T-helper 17 cell (primary cell): ENCODE results near the gene ROMO1. TPM values are rescaled to one million over a fixed set of nuclear protein-coding genes. Genes with fewer than 3 reads are reported as not detected.
"Not testable (repeated sequence)": the region's sequence is repeated elsewhere in the genome, so short reads cannot be mapped to it uniquely, and the experiment has no call there.

Source experiments
- ATAC-seq: fragments of 150-1000 bp; cut with Tn5 transposase; 2 replicates; pipeline ENCODE4 v1.10.0; 2021; ENCODE audit warnings: mild to moderate bottlenecking, moderate library complexity
- DNase-seq, 3 donors: peaks; one replicate each; pipeline versions ENCODE4 v3.0.0 to v3.0.0-alpha.2; 2020 to 2021
- H3K9me3 ChIP-seq: one replicate; pipeline ENCODE4 v1.7.0; 2013; ENCODE audit warnings: low read length, mild to moderate bottlenecking; ENCODE audit not compliant: control insufficient read depth, poor library complexity, severe bottlenecking
- H3K27ac Mint-ChIP-seq: one replicate; pipeline ENCODE4 v1.8.0; 2022; ENCODE audit warnings: mild to moderate bottlenecking, moderate library complexity, mixed read lengths
- H3K27me3 Mint-ChIP-seq: one replicate; pipeline ENCODE4 v1.8.0; 2022; ENCODE audit warnings: mixed read lengths
- H3K36me3 Mint-ChIP-seq: one replicate; pipeline ENCODE4 v1.8.0; 2022; ENCODE audit warnings: low read depth, mixed read lengths
- H3K4me1 Mint-ChIP-seq: one replicate; pipeline ENCODE4 v1.8.0; 2022; ENCODE audit warnings: mild to moderate bottlenecking, mixed read lengths
- H3K4me3 Mint-ChIP-seq: one replicate; pipeline ENCODE4 v1.8.0; 2022; ENCODE audit warnings: mild to moderate bottlenecking, moderate library complexity, mixed read lengths
- total RNA-seq, 4 donors: library from RNA in 2 of 4; stranded (reverse) in 2 of 4; gene quantifications; one replicate each; pipeline ENCODE4 v1.2.3 and lab custom pipeline; 2022 to 2026

ROMO1 gene
- total RNA-seq, 2 donors from 2014 or later = 35.1 to 37.6 TPM

DNA sequence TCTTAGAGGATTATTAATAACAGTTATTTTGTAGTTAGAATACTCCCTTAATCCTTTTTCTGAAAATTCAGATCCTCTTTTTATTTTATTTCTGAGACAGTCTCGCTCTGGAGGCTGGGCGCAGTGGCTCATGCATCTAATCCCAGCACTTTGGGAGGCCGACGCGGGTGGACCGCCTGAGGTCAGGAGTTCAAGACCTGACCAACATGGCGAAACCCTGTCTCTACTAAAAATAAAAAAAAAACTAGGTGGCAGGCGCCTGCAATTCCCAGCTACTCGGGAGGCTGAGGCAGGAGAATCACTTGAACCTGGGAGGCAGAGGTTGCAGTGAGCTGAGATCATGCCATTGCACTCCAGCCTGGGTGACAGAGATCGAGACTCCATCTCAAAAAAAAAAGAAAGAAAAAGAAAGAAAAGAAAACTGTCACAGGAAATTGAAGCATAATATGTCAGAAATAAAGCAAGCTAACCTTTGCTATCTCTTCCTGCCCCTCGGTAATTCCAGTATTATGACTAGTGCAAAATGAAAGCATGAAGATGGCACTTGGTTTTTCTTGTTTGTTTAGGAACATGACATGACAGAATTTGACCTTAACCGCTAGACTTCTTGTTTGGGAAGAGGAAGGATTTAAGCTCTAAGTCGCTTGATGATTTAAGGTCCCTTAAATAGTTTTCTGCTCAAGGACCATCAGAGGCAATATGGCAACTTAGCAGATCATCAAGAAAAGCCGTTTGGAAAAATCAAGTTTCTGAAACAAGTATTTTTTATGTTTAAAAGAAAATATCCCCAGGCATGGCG is 44.7 kb downstream of the ROMO1 start:
- Mint-ChIP-seq H3K36me3 (peaks cover 16% of the 10 kb centered on the region), H3K27me3 (no peaks in the 10 kb centered on the region), H3K27ac (peak overlapping the region; percentile 99), H3K4me1 (peaks cover 35% of the 10 kb centered on the region), H3K4me3 (peak overlapping the region; percentile 96)
- no peaks in the 10 kb centered on the region for H3K9me3 ChIP-seq
- no peak for DNase-seq
- ATAC-seq = no peak

- Mint-ChIP-seq H3K36me3 (peaks cover 13% of the 10 kb centered on the region), H3K27ac (peak overlapping the region; percentile 99), H3K4me3 (peak overlapping the region; percentile 96), H3K4me1 (peaks cover 32% of the 10 kb centered on the region)
- not testable (repeated sequence) for H3K27me3 Mint-ChIP-seq, H3K9me3 ChIP-seq, ATAC-seq, DNase-seq
Measured at GRCh38 chr20:35744492-35744841, 45.3 kb downstream of the ROMO1 start.

Other genes with a start within 250 kb of the ROMO1 start
- 10 to 100 TPM; 36.6 to 44.4 TPM for gene CEP250, start 243.8 kb upstream of the ROMO1 start, total RNA-seq
- not detected for gene C20orf173, start 169.8 kb upstream of the ROMO1 start, total RNA-seq
- gene ERGIC3, start 157.3 kb upstream of the ROMO1 start, total RNA-seq = 100 to 1,000 TPM; 139 to 158 TPM
- gene SPAG4, start 83.6 kb upstream of the ROMO1 start, total RNA-seq = 10 to 100 TPM; 13.7 to 15.7 TPM
- 100 to 1,000 TPM; 215 to 250 TPM for gene CPNE1, start 34.5 kb upstream of the ROMO1 start, total RNA-seq
- 10 to 100 TPM; 86.0 to 87.8 TPM for gene RBM12, start 34.5 kb upstream of the ROMO1 start, total RNA-seq
- 10 to 100 TPM; 16.8 to 19.4 TPM for gene NFS1, start 53 bp upstream of the ROMO1 start, total RNA-seq
- gene RBM39, start 42.9 kb downstream of the ROMO1 start, total RNA-seq = 1,000 to 10,000 TPM; 1,047 to 1,109 TPM
- 100 to 1,000 TPM; 121 to 129 TPM for gene PHF20, start 72.6 kb downstream of the ROMO1 start, total RNA-seq